HG03521 (cell line): ENCODE measurements around the gene MED12L.

Source experiments
- ATAC-seq: cut with Tn5 transposase; IDR thresholded peaks from one replicate; pipeline ENCODE4 v1.9.1; 2021; ENCODE audit warnings: mild to moderate bottlenecking, moderate library complexity; ENCODE audit not compliant: unreplicated experiment

MED12L gene

GRCh38 chr3:151479452-151479851 is 394.0 kb downstream of the MED12L start:
- no peak for ATAC-seq

GRCh38 chr3:151480492-151480891 is 395.0 kb downstream of the MED12L start:
- no peak for ATAC-seq

- ATAC-seq: no peak
Observed at GRCh38 chr3:151483488-151483887, 398.0 kb downstream of the MED12L start.

- no peak for ATAC-seq
Observed at GRCh38 chr3:151483961-151484520, 398.6 kb downstream of the MED12L start.
